Epithelial cell of prostate (primary cell): ENCODE measurements around the gene MARCHF6.
"Not testable (repeated sequence)": the region's sequence is repeated elsewhere in the genome, so short reads cannot be mapped to it uniquely, and the experiment has no call there.

Experiments
- DNase-seq: peaks from one replicate; pipeline ENCODE4 v3.0.0-alpha.2; 2011; ENCODE audit warnings: low read depth, low spot score
- H3K27ac ChIP-seq: fragments of 450-650 bp; 2 replicates; pipeline ENCODE4 v1.5.1; 2017; ENCODE audit warnings: mild to moderate bottlenecking

Gene MARCHF6

DNA sequence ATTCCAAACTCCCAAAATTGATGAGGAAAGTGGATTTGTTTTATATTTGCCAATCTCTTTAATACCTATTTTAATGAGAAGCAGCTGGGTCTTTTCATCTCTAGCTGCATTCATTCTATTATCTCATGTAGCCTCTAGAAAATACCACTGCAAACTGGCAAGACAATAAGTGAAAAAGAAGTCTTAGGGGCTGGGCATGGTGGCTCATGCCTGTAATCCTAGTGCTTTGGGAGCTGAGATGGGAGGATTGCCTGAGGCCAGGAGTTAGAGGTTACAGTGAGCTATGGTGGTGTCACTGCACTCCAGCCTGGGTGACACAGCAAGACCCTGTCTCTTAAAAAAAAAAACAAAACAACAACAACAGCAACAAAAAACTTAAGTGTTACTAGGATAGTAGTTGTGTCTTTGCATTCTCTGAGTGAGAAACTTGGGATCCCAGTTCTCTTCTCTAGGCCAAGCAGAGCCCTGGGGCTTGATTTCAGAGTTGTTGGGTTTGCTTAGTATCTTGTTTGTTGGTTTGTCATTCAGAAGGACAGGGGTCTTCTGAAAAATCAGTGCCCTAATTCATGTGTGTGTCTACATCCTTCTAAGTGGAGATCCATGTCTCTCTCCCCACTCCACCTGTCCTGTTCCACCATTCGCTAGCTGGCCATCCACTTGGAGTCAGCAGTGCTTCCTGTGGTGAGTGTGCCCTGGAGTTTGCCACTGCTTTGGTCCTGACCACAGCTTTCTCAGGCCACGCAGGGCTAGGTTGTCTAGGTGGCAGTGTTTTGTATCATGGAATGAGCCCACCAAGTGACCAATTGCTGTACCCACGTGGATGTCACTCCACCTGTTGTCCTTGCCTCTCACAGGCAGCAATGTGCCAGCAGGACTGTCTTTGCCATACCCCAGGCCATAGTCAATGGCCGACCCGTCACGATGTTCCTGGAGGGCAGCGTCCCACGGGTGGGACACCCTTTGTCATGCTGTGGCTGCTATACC, 19.5 kb downstream of the MARCHF6 start:
- no peak overlapping the region for H3K27ac ChIP-seq
- no peak for DNase-seq

- no peak overlapping the region for H3K27ac ChIP-seq
- no peak for DNase-seq
Measured at GRCh38 chr5:10374046-10375022, 20.8 kb downstream of the MARCHF6 start.

GRCh38 chr5:10375146-10375545, 21.7 kb downstream of the MARCHF6 start:
- not testable (repeated sequence) for DNase-seq

GRCh38 chr5:10376544-10376943, 23.0 kb downstream of the MARCHF6 start:
- H3K27ac ChIP-seq, result no peak overlapping the region
- no peak for DNase-seq

More at GRCh38 chr5:10375146-10375545, 21.7 kb downstream of the MARCHF6 start:
- not testable (repeated sequence) for H3K27ac ChIP-seq

- no peak overlapping the region for H3K27ac ChIP-seq
- DNase-seq, result no peak
Measured at GRCh38 chr5:10377081-10377480, 23.6 kb downstream of the MARCHF6 start.

DNA sequence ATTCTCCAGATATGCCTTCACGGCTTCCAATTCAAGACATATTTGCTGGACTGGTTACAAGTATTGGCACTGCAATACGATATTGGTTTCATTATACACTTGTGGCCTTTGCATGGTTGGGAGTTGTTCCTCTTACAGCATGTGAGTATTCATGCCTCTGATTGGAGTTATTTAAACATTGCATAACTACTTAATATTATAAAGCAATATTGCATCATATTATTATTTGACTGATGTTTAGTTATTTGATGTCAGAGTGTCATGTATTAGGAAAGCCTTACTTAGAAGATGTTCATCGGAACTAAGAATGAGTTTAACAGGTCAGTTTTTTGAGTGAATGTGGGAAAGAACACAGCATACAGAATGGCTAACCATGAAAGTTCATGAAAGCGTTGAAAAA, 28.3 kb downstream of the MARCHF6 start:
- no peak for DNase-seq
- H3K27ac ChIP-seq, result no peak overlapping the region

DNA sequence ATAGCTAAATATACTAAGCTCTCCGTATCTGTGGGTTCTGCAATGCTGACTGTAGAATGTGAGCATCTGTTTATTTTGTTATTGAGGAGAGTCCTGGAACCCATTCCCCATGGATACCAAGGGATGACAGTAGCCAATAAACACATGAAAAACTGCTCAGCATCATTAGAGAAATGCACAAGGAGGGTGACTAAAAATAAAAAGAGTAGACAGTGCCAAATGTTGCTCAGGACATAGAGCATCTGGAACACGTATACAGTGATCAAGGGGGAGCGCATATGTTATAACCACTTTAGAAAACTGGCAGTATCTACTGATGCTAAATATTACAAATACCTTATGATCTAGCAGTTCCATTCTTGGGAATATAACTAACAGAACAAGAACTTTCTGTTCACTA, 31.0 kb downstream of the MARCHF6 start:
- no peak overlapping the region for H3K27ac ChIP-seq
- no peak for DNase-seq

GRCh38 chr5:10387690-10388089, 34.2 kb downstream of the MARCHF6 start:
- DNase-seq, result no peak
- H3K27ac ChIP-seq, result no peak overlapping the region

DNA sequence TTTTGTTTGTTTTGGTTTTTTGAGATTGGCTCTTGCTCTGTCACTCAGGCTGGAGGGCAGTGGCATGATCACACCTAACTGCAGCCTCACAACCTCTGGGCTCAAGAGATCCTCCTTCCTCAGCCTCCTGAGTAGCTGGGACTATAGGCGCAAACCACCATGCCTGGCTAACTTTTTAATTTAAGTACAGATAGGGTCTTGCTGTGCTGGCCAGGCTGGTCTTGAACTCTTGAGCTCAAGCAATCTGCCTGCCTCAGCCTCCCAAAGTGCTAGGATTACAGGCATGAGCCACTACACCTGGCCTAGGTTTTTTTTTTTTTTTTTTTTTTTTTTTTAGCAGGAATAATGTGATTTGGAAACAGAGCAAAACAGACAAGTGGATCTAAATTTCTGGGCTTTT, 37.6 kb downstream of the MARCHF6 start:
- no peak for DNase-seq
- no peak overlapping the region for H3K27ac ChIP-seq

DNA sequence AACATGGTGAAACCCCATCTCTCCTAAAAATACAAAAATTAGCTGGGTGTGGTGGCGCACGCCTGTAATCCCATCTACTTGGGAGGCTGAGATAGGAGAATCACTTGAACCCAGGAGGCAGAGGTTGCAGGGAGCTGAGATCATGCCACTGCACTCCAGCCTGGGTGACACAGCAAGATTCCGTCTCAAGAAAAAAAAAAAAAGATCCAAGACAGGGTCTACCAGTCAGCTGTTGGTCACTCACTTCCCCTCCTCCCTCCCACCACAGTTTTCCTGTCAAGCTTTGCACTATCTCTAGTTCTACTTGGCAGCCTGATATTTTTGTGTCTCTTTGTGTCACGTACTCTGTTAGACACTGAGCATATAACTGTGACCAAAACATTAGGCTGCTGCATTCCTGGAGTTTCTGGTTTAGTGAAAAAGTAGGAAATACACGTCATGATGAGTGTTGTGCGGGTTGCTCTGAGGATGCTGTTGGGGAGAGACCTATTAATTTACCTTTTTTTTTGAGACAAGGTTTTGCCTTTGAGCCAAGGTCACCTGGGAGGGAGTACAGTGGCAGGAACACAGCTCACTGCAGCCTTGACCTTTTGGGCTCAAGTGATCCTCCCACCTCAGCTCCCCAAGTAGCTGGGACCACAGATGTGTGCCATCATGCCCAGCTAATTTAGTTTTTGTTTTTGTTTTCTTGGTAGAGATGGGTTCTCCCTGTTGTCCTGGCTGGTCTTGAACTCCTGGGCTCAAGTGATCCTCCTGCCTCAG, 39.3 kb downstream of the MARCHF6 start:
- H3K27ac ChIP-seq, DNase-seq: not testable (repeated sequence)

GRCh38 chr5:10393491-10393890, 40.0 kb downstream of the MARCHF6 start:
- DNase-seq, result no peak
- no peak overlapping the region for H3K27ac ChIP-seq

- DNase-seq, result no peak
- H3K27ac ChIP-seq, result no peak overlapping the region
Measured at GRCh38 chr5:10396552-10396951, 43.1 kb downstream of the MARCHF6 start.

DNA sequence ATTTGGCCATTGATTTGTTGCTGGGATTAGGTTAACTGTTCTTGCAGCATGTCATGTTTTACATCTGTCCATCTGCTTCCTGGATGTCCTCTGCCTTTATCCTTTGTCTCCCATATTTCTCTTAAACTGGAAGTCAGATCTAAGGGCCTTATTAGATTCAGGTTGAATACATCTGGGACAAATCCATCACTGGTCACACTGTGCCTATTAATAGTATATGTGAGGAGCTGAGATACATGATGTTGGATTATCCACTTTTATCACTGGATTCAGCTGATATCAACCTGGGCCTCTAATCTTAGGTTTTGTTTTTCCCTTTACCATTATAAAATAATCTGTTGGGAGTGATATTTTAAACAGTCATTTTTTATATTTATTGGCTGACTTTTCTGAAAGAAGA, 46.3 kb downstream of the MARCHF6 start:
- no peak for DNase-seq

DNA sequence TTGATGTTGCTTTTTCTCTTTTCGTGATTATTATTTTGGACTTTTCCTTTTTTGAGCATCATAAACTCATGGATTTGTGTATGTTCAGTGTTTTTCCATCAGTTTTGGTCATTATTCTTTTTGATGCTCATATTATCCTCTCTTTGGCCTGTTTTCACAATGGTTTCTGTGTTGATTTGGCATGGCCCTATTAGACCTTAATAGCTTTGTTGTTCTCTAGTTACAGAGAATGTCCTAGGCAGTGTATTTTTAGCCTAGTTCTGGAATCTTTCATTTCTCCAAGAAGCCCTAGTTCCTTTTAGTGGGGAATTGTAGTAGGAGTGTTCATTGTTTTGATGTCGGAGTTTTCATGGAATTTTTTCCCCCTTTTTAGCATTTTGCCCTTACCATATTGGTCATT, 46.9 kb downstream of the MARCHF6 start:
- no peak overlapping the region for H3K27ac ChIP-seq
- no peak for DNase-seq

More for the DNA sequence above, 46.3 kb downstream of the MARCHF6 start:
- no peak overlapping the region for H3K27ac ChIP-seq

GRCh38 chr5:10400831-10401230, 47.3 kb downstream of the MARCHF6 start:
- H3K27ac ChIP-seq, result no peak overlapping the region
- no peak for DNase-seq

- DNase-seq, result no peak
- no peak overlapping the region for H3K27ac ChIP-seq
Measured at GRCh38 chr5:10401498-10401897, 48.0 kb downstream of the MARCHF6 start.
